Right lobe of liver (tissue), 6 donors: ENCODE measurements around the gene TRIM38. TPM values are rescaled to one million over a fixed set of nuclear protein-coding genes. Genes with fewer than 3 reads are reported as not detected.

Experiments used
- ATAC-seq, 4 donors: fragments of 200-7000 bp; cut with Tn5 transposase; one replicate each; pipeline ENCODE4 v1.9.1; 2020; ENCODE audit warnings: mild to moderate bottlenecking in 4 of 4, moderate library complexity in 4 of 4
- DNase-seq, 3 donors: peaks; one replicate each; pipeline ENCODE4 v3.0.0-alpha.2; 2020
- H3K27ac ChIP-seq, 3 donors: fragments of 200-600 bp; one replicate each; pipeline ENCODE4 v1.8.0; 2022
- H3K27me3 ChIP-seq, 2 donors: fragments of 200-600 bp; one replicate each; pipeline ENCODE4 v1.8.0; 2022
- H3K36me3 ChIP-seq, 4 donors: fragments of 200-600 bp; sonication (generic) in 1 of 4; one replicate each; pipeline versions ENCODE4 v1.5.1 to v1.8.0; 2017 to 2022; ENCODE audit warnings: control low read depth in 1 of 4
- H3K4me1 ChIP-seq, 4 donors: fragments of 200-600 bp; sonication (generic) in 1 of 4; one replicate each; pipeline versions ENCODE4 v1.5.1 to v1.8.0; 2017 to 2022; ENCODE audit warnings: control low read depth in 1 of 4
- H3K4me3 ChIP-seq, 3 donors: fragments of 200-600 bp; one replicate each; pipeline ENCODE4 v1.8.0; 2022
- H3K9me3 ChIP-seq, 4 donors: fragments of 200-600 bp; sonication (generic) in 1 of 4; one replicate each; pipeline versions ENCODE4 v1.5.1 to v1.8.0; 2017 to 2022; ENCODE audit warnings: control low read depth in 1 of 4
- POLR2A ChIP-seq: fragments of 450-650 bp; IDR thresholded peaks from one replicate; pipeline ENCODE4 v1.6.1; 2017; ENCODE audit warnings: antibody characterized with exemption, mild to moderate bottlenecking
- WGBS: methylation state at CpG from one replicate; pipeline ENCODE4 v1.1.6; 2018; ENCODE audit warnings: low coverage, low lambda C conversion rate; ENCODE audit not compliant: insufficient coverage; ENCODE audit errors: missing lambda C conversion rate; 5-methylcytosine and 5-hydroxymethylcytosine counted together
- intact Hi-C, 2 donors: fragments of 100-400 bp; cut with DNase I; formaldehyde crosslinking; loops; one replicate each; pipeline versions ENCODE4 v1.11.2 to v1.14.1; 2022
- total RNA-seq, 6 experiments: library from RNA; depleted of rRNA in 2 of 6; stranded (reverse); fragments of >200 nt in 2 of 6; fragmentation: NEBNext Ultra II Directional in 3 of 6; extraction: Animal tissue kit (Norgen Biotek cat#: 25700) in 3 of 6; gene quantifications; one replicate each; pipeline versions ENCODE4 v1.1.0 to v1.2.4, GENCODE V29; 2016 to 2023
- TF ChIP-seq, protein P1 (sequence below), 4 donors: fragments of 200-600 bp in 3 of 4; fragments of 450-650 bp in 1 of 4; IDR thresholded peaks; one replicate each; pipeline versions ENCODE4 v1.5.1 to v1.8.0; 2016 to 2022; ENCODE audit warnings: antibody characterized with exemption in 4 of 4, mild to moderate bottlenecking in 2 of 4
- donor health status: DM: no; HTN: yes; CAD: no.
- donor health status: DM: no; HTN: no; CAD: no.
- donor health status: DM: no; HTN: no; CAD: no.
- donor health status: DM: no; HTN: yes; CAD: no.
- donor health status: DM: no; HTN: yes; CAD: no.

Gene TRIM38
- total RNA-seq, 6 experiments from 2014 or later: 3.1 to 7.2 (median 4.5) TPM

GRCh38 chr6:25972902-25973301, 10.3 kb downstream of the TRIM38 start:
- H3K27ac ChIP-seq: no peak overlapping the region
- ATAC-seq (no peak), DNase-seq (no peak)
- H3K9me3 ChIP-seq: no peaks in the 10 kb centered on the region
- peaks cover 0 to 37% (median 12%) of the 10 kb centered on the region in 4 donors for H3K4me1 ChIP-seq
- TF ChIP-seq, protein P1, sequence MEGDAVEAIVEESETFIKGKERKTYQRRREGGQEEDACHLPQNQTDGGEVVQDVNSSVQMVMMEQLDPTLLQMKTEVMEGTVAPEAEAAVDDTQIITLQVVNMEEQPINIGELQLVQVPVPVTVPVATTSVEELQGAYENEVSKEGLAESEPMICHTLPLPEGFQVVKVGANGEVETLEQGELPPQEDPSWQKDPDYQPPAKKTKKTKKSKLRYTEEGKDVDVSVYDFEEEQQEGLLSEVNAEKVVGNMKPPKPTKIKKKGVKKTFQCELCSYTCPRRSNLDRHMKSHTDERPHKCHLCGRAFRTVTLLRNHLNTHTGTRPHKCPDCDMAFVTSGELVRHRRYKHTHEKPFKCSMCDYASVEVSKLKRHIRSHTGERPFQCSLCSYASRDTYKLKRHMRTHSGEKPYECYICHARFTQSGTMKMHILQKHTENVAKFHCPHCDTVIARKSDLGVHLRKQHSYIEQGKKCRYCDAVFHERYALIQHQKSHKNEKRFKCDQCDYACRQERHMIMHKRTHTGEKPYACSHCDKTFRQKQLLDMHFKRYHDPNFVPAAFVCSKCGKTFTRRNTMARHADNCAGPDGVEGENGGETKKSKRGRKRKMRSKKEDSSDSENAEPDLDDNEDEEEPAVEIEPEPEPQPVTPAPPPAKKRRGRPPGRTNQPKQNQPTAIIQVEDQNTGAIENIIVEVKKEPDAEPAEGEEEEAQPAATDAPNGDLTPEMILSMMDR (IDR thresholded peaks at IDR 0.05): no peak
- no peak for TF ChIP-seq POLR2A
- intact Hi-C loops: no loop called here
- H3K4me3 ChIP-seq: no peak overlapping the region
- no peaks in the 10 kb centered on the region for H3K27me3 ChIP-seq
- WGBS: 88% methylated on average over 5 of the region's 5 CpGs
- H3K36me3 ChIP-seq: peaks cover 7 to 71% (median 37%) of the 10 kb centered on the region in 4 donors

GRCh38 chr6:25973923-25974555, 11.4 kb downstream of the TRIM38 start:
- WGBS: 100% methylated on average over 2 of the region's 2 CpGs
- H3K4me3 ChIP-seq: no peak overlapping the region
- ATAC-seq: no peak
- no peaks in the 10 kb centered on the region for H3K27me3 ChIP-seq
- H3K27ac ChIP-seq: no peak overlapping the region
- H3K9me3 ChIP-seq: no peaks in the 10 kb centered on the region
- H3K4me1 ChIP-seq: peaks cover 0 to 26% (median 8%) of the 10 kb centered on the region in 4 donors
- peaks cover 7 to 82% (median 40%) of the 10 kb centered on the region in 4 donors for H3K36me3 ChIP-seq
- DNase-seq: no peak
- intact Hi-C loops: no loop called here
- TF ChIP-seq POLR2A: no peak
- TF ChIP-seq, protein P1 (IDR thresholded peaks at IDR 0.05): no peak

- ATAC-seq (no peak), DNase-seq (no peak)
- Histone ChIP-seq H3K9me3 (no peaks in the 10 kb centered on the region), H3K27me3 (no peaks in the 10 kb centered on the region), H3K4me3 (no peak overlapping the region), H3K36me3 (peaks cover 8 to 78% (median 40%) of the 10 kb centered on the region in 4 donors), H3K27ac (no peak overlapping the region), H3K4me1 (peaks cover 0 to 16% (median 5%) of the 10 kb centered on the region in 4 donors)
- WGBS: 83% methylated on average over 5 of the region's 5 CpGs
- TF ChIP-seq POLR2A: no peak
- TF ChIP-seq, protein P1 (IDR thresholded peaks at IDR 0.05): no peak
- intact Hi-C loops: no loop called here
These were observed 13.4 kb downstream of the TRIM38 start for GRCh38 chr6:25975923-25976560.

DNA sequence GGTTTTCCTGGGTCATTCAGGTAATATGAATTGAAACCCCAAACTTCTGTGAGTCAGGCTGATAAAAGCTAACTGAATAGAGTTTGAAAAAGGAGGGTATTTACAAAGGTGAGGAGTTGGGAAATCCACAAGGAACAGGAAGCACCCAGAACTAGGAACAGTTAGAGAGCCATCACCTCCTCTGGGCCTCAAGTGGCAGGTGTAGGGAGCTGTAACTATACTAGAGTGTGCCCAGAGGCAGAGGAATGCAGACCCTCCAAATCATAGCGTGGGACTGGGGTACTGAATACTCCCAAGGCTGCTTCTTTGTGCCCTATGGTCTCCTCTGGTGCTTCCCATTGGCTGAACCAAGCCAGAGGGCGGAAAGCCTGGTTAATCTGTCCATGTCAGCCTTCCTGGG, 18.3 kb downstream of the TRIM38 start:
- Histone ChIP-seq H3K4me1 (no peaks in the 10 kb centered on the region), H3K27me3 (no peaks in the 10 kb centered on the region), H3K36me3 (peaks cover 4 to 57% (median 16%) of the 10 kb centered on the region in 4 donors), H3K4me3 (no peak overlapping the region), H3K9me3 (no peaks in the 10 kb centered on the region), H3K27ac (no peak overlapping the region)
- ATAC-seq (no peak), DNase-seq (no peak)
- TF ChIP-seq, protein P1 (IDR thresholded peaks at IDR 0.05): no peak
- no peak for TF ChIP-seq POLR2A
- intact Hi-C loops: no loop called here
- no CpG with 5 or more reads among the region's 2 CpGs for WGBS
